Sigmoid colon (tissue), 4 donors: ENCODE data around the gene TTLL11.

Experiments
- EP300 ChIP-seq, 4 donors: sonication (generic); formaldehyde crosslinking; IDR thresholded peaks; one replicate each; pipeline ENCODE4 v1.6.1; 2017; ENCODE audit warnings: antibody characterized with exemption in 4 of 4
- POLR2A ChIP-seq, 2 donors: fragments of 450-650 bp; IDR thresholded peaks; one replicate each; pipeline ENCODE4 v1.6.1; 2016; ENCODE audit warnings: antibody characterized with exemption in 2 of 2, mild to moderate bottlenecking in 2 of 2, moderate library complexity in 2 of 2
- POLR2AphosphoS5 ChIP-seq, 4 donors: sonication (generic); formaldehyde crosslinking; IDR thresholded peaks; one replicate each; pipeline ENCODE4 v1.6.1; 2017; ENCODE audit warnings: antibody characterized with exemption in 4 of 4
- TF ChIP-seq, protein P1 (sequence below), 4 experiments: fragments of 450-650 bp in 3 of 4; fragments of 200-600 bp in 1 of 4; IDR thresholded peaks; one replicate each; pipeline ENCODE4 v1.5.1; 2016 to 2019; ENCODE audit warnings: antibody characterized with exemption in 4 of 4, mild to moderate bottlenecking in 3 of 4, moderate library complexity in 2 of 4

DNA sequence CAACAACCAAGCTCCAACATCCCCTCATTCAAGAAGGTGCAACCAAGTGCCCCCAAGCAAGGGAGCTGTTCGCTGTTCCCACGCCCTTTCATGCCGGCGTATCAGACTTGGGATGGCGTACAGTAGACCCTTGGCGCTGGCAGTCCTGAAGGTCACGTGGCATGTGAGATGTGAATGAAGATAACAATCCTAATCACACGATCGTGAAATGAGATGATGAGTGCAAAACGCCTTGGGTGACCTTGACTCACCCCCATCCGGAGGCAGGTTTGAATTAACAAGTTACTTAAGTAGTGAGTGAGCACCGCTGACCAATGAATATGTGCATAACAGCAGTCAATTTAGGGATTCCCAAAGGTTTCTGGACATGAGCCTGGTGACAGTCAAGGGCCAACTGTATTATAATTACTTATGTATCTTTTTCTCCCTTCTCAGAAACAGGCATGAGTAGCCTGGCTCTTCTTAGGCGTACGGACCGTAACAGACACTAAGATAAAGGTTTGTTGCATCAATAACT is 150.2 kb downstream of the TTLL11 start:
- TF ChIP-seq, protein P1, sequence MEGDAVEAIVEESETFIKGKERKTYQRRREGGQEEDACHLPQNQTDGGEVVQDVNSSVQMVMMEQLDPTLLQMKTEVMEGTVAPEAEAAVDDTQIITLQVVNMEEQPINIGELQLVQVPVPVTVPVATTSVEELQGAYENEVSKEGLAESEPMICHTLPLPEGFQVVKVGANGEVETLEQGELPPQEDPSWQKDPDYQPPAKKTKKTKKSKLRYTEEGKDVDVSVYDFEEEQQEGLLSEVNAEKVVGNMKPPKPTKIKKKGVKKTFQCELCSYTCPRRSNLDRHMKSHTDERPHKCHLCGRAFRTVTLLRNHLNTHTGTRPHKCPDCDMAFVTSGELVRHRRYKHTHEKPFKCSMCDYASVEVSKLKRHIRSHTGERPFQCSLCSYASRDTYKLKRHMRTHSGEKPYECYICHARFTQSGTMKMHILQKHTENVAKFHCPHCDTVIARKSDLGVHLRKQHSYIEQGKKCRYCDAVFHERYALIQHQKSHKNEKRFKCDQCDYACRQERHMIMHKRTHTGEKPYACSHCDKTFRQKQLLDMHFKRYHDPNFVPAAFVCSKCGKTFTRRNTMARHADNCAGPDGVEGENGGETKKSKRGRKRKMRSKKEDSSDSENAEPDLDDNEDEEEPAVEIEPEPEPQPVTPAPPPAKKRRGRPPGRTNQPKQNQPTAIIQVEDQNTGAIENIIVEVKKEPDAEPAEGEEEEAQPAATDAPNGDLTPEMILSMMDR (IDR thresholded peaks at IDR 0.05) = no peak
- TF ChIP-seq EP300 (IDR thresholded peaks at IDR 0.05) (no peak), POLR2A (IDR thresholded peaks at IDR 0.05) (no peak), POLR2AphosphoS5 (IDR thresholded peaks at IDR 0.05) (no peak)
